Subcutaneous abdominal adipose tissue (tissue), 5 donors: ENCODE measurements around the gene ZNF77.
A peak's percentile ranks its signal among the peaks of the same experiment; 100 is the strongest.

Experiments used
- H3K27ac ChIP-seq: one replicate; pipeline ENCODE4 v1.7.0; 2013; ENCODE audit warnings: low read depth, mild to moderate bottlenecking, inconsistent platforms, low read length, moderate library complexity
- H3K27me3 ChIP-seq, 5 donors: one replicate each; pipeline ENCODE4 v1.7.0; 2013; ENCODE audit warnings: low read length in 5 of 5, inconsistent platforms in 1 of 5; ENCODE audit not compliant: control insufficient read depth in 5 of 5, insufficient read depth in 4 of 5
- H3K36me3 ChIP-seq, 5 donors: one replicate each; pipeline ENCODE4 v1.7.0; 2013; ENCODE audit warnings: low read length in 5 of 5; ENCODE audit not compliant: control insufficient read depth in 5 of 5, insufficient read depth in 5 of 5
- H3K4me1 ChIP-seq, 5 donors: one replicate each; pipeline ENCODE4 v1.7.0; 2013; ENCODE audit warnings: low read length in 5 of 5, mild to moderate bottlenecking in 3 of 5, moderate library complexity in 1 of 5; ENCODE audit not compliant: control insufficient read depth in 5 of 5, insufficient read depth in 5 of 5
- H3K4me3 ChIP-seq, 5 donors: one replicate each; pipeline ENCODE4 v1.7.0; 2013; ENCODE audit warnings: low read length in 5 of 5, low read depth in 1 of 5
- H3K9ac ChIP-seq, 5 donors: one replicate each; pipeline ENCODE4 v1.7.0; 2013; ENCODE audit warnings: low read length in 5 of 5, mild to moderate bottlenecking in 4 of 5, moderate library complexity in 3 of 5
- H3K9me3 ChIP-seq, 5 donors: one replicate each; pipeline ENCODE4 v1.7.0; 2013; ENCODE audit warnings: low read length in 5 of 5; ENCODE audit not compliant: control insufficient read depth in 5 of 5
- donor health status: healthy.
- donor health status: healthy.
- donor health status: healthy.
- donor health status: healthy.
- donor health status: healthy.

The ZNF77 gene

GRCh38 chr19:2983351-2984214 lies 38.8 kb upstream of the ZNF77 start:
- Histone ChIP-seq H3K4me1 (peaks cover 3 to 30% (median 21%) of the 10 kb centered on the region in 5 donors), H3K27me3 (peaks cover 0 to 3% (median 0%) of the 10 kb centered on the region in 5 donors), H3K9me3 (no peaks in the 10 kb centered on the region), H3K36me3 (no peaks in the 10 kb centered on the region), H3K4me3 (peak overlapping the region; percentile 17 to 54 (median 51)), H3K9ac (peak overlapping the region in 4 of 5 donors; percentile 8 to 68 (median 64)), H3K27ac (peak overlapping the region; percentile 69)

- Histone ChIP-seq H3K27me3 (peaks cover 0 to 3% (median 0%) of the 10 kb centered on the region in 5 donors), H3K36me3 (no peaks in the 10 kb centered on the region), H3K9ac (peak overlapping the region in 2 of 5 donors; percentile 8 to 47), H3K27ac (peak overlapping the region; percentile 69), H3K4me1 (peaks cover 3 to 32% (median 24%) of the 10 kb centered on the region in 5 donors), H3K9me3 (no peaks in the 10 kb centered on the region), H3K4me3 (peak overlapping the region in 2 of 5 donors; percentile 17 to 26)
Observed at GRCh38 chr19:2982983-2983350, 38.2 kb upstream of the ZNF77 start.

DNA sequence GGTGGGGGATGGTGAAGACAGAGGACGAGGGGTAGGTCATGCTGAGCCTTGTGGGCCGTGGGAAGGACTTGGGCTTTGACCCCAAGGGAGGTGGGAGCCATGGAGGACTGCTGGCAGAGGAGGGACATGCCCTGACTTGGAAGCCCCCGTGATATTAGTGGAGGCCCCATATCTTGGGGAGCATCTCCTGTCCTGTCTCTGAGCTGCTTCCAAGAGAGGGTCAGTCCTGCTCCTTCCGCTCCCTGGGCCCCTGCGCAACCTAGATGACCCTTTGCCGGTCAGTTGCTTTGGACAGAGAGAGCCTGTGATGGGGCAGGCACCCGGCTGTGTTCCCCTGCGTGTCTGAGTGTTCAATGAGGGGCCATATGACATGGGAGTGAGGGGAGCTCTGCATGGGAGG lies 37.8 kb upstream of the ZNF77 start:
- H3K4me1 ChIP-seq = peaks cover 3 to 36% (median 28%) of the 10 kb centered on the region in 5 donors
- peaks cover 0 to 2% (median 0%) of the 10 kb centered on the region in 5 donors for H3K27me3 ChIP-seq
- no peaks in the 10 kb centered on the region for H3K9me3 ChIP-seq
- H3K9ac ChIP-seq = peak overlapping the region in 1 of 5 donors; percentile 47
- no peaks in the 10 kb centered on the region for H3K36me3 ChIP-seq
- no peak overlapping the region for H3K4me3 ChIP-seq
- H3K27ac ChIP-seq = peak overlapping the region; percentile 69

- H3K27ac ChIP-seq = no peak overlapping the region
Observed at GRCh38 chr19:2981898-2982297, 37.1 kb upstream of the ZNF77 start.

DNA sequence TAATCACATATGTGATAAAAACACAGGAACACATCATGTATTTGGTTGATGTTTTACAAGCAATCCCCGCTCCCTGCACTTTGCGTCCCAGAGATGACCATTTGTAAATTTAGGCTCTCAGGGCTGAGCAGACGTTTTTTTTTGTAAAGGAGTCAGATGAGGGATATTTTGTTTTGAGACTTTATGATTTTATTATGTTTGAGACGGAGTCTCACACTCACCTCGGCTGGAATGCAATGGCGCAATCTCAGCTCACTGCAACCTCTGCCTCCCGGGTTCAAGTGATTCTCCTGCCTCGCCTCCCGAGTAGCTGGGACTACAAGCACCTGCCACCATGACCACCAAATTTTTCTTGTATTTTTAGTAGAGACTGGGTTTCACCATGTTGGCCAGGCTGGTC lies 34.0 kb upstream of the ZNF77 start:
- H3K27ac ChIP-seq = no peak overlapping the region
- no peaks in the 10 kb centered on the region for H3K36me3 ChIP-seq
- H3K4me1 ChIP-seq = peaks cover 10 to 60% (median 56%) of the 10 kb centered on the region in 5 donors
- H3K27me3 ChIP-seq = no peaks in the 10 kb centered on the region
- no peaks in the 10 kb centered on the region for H3K9me3 ChIP-seq
- H3K9ac ChIP-seq = no peak overlapping the region
- no peak overlapping the region for H3K4me3 ChIP-seq

More at GRCh38 chr19:2981898-2982297, 37.1 kb upstream of the ZNF77 start:
- no peaks in the 10 kb centered on the region for H3K36me3 ChIP-seq
- H3K9ac ChIP-seq = no peak overlapping the region
- no peaks in the 10 kb centered on the region for H3K9me3 ChIP-seq
- peaks cover 3 to 38% (median 35%) of the 10 kb centered on the region in 5 donors for H3K4me1 ChIP-seq
- H3K27me3 ChIP-seq = no peaks in the 10 kb centered on the region
- no peak overlapping the region for H3K4me3 ChIP-seq

- H3K4me1 ChIP-seq = peaks cover 8 to 60% (median 55%) of the 10 kb centered on the region in 5 donors
- no peak overlapping the region for H3K9ac ChIP-seq
- peak overlapping the region; percentile 30 for H3K27ac ChIP-seq
Observed at GRCh38 chr19:2978166-2978767, 33.5 kb upstream of the ZNF77 start.

DNA sequence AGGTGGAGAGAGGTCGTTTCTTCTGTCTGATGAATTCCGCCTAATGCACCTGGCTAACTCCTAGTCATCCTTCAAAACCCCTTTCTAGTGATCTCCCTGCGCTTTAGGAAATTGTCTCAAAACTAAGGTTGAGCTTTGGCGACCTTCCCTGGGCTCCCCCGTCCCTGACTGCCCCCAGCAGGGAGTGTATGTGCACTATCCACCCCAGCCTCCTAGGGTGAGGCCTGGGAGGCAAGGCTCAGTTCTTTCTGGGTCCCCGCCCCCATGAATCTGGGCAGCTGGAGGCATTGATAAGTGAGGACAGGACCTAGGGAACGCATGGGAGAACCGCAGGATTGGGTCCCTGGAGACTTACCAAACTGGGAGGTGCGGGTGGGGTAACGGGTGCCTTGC lies 33.0 kb upstream of the ZNF77 start:
- H3K27ac ChIP-seq = peak overlapping the region; percentile 30
- no peak overlapping the region for H3K9ac ChIP-seq
- no peaks in the 10 kb centered on the region for H3K36me3 ChIP-seq
- peaks cover 7 to 60% (median 55%) of the 10 kb centered on the region in 5 donors for H3K4me1 ChIP-seq
- peak overlapping the region in 2 of 5 donors; percentile 24 to 34 for H3K4me3 ChIP-seq
- H3K9me3 ChIP-seq = no peaks in the 10 kb centered on the region
- no peaks in the 10 kb centered on the region for H3K27me3 ChIP-seq

More at GRCh38 chr19:2978166-2978767, 33.5 kb upstream of the ZNF77 start:
- H3K27me3 ChIP-seq = no peaks in the 10 kb centered on the region
- H3K9me3 ChIP-seq = no peaks in the 10 kb centered on the region
- no peak overlapping the region for H3K4me3 ChIP-seq
- no peaks in the 10 kb centered on the region for H3K36me3 ChIP-seq

GRCh38 chr19:2977001-2977745 lies 32.4 kb upstream of the ZNF77 start, which contains the start of gene TLE6:
TSS of gene TLE6 (plus strand) at chr19:2977564. CDS start at chr19:2978234, 670 bp downstream.
- no peaks in the 10 kb centered on the region for H3K27me3 ChIP-seq
- peak within 1 kb of the TSS; percentile 66 to 84 (median 72) for H3K4me3 ChIP-seq
- H3K4me1 ChIP-seq = peaks cover 7 to 62% (median 56%) of the 10 kb centered on the region in 5 donors
- no peaks in the 10 kb centered on the region for H3K36me3 ChIP-seq
- no peaks in the 10 kb centered on the region for H3K9me3 ChIP-seq
- peak within 1 kb of the TSS; percentile 30 for H3K27ac ChIP-seq
- peak within 1 kb of the TSS in 3 of 5 donors; percentile 59 to 77 (median 68) for H3K9ac ChIP-seq

GRCh38 chr19:2976609-2977000 lies 31.8 kb upstream of the ZNF77 start:
- Histone ChIP-seq H3K9ac (peak overlapping the region in 3 of 5 donors; percentile 59 to 77 (median 68)), H3K27ac (no peak overlapping the region), H3K4me1 (peaks cover 7 to 64% (median 58%) of the 10 kb centered on the region in 5 donors), H3K27me3 (no peaks in the 10 kb centered on the region), H3K9me3 (no peaks in the 10 kb centered on the region), H3K36me3 (no peaks in the 10 kb centered on the region), H3K4me3 (peak overlapping the region; percentile 66 to 84 (median 72))
